Measurements from ENCODE around the gene USP19. TPM values are rescaled to one million over a fixed set of nuclear protein-coding genes. Genes with fewer than 3 reads are reported as not detected.

USP19 gene
- total RNA-seq, 1 experiment from 2014 or later: 92.8 TPM

GRCh38 chr3:49121132-49121736 is 611 bp upstream of the USP19 start:
- intact Hi-C loops (cut with micrococcal nuclease): no loop called here
- ChIA-PET POLR2A (interaction anchor here (0.7 to 1.3 kb wide), 6 partner anchors 9 to 99 kb away, joined by 3 to 10 read pairs (median 5); partner anchors contain the start of genes IMPDH2, LAMB2, NDUFAF3 and QARS1), RAD21 (ENCODE audit: low non-redundant PET in 1 of 2, low total read pairs in 2 of 2, uncharacterized antibody in 2 of 2, unreplicated experiment in 2 of 2) (interaction anchor here (0.6 to 0.9 kb wide), 4 partner anchors 12 to 1178 kb away, joined by 3 to 4 read pairs (median 4); partner anchors contain the start of genes HYAL3 (in 1 of the 2), NAA80 (in 1 of the 2), QRICH1 (in 1 of the 2) and USP4 (in 1 of the 2)), CTCF (interaction anchor here (1.0 kb wide), 1 partner anchor 13 kb away, joined by 3 read pairs; no protein-coding TSS in a partner anchor)
- peaks cover 21% of the 10 kb centered on the region for H3K79me2 ChIP-seq (ENCODE audit: insufficient read depth, low read length)
- no TSS peak for BruUV-seq (replicated peaks)
- H3K9ac ChIP-seq (ENCODE audit: low read length): peak overlapping the region; percentile 96
- H3K27ac ChIP-seq (ENCODE audit: low read depth, low read length): peak overlapping the region; percentile 100
- no peaks in the 10 kb centered on the region for H4K20me1 ChIP-seq (ENCODE audit: insufficient read depth)
- no peaks in the 10 kb centered on the region for H3K9me2 ChIP-seq (ENCODE audit: insufficient read depth)
- H3K27me3 ChIP-seq (ENCODE audit: insufficient read depth, low read length): no peaks in the 10 kb centered on the region
- H3K9me3 ChIP-seq (ENCODE audit: control insufficient read depth in 1 of 2, insufficient read depth in 1 of 2, low read depth in 1 of 2, low read length in 2 of 2): no peaks in the 10 kb centered on the region
- TF ChIP-seq RAD21 (IDR thresholded peaks at IDR 0.05; ENCODE audit: low read depth) (no peak), SRF (IDR thresholded peaks at IDR 0.05; ENCODE audit: low read depth) (no peak), ZFX (IDR thresholded peaks at IDR 0.05) (no peak), JUND (IDR thresholded peaks at IDR 0.05) (no peak), MAX (IDR thresholded peaks at IDR 0.05) (no peak), ZBTB33 (IDR thresholded peaks at IDR 0.05; ENCODE audit: extremely low read depth, insufficient replicate concordance, low read length) (no peak), CBX3 (IDR thresholded peaks at IDR 0.05; ENCODE audit: low read depth) (no peak), ATF3 (IDR thresholded peaks at IDR 0.05) (no peak), TCF7L2 (IDR thresholded peaks at IDR 0.05; ENCODE audit: borderline replicate concordance, extremely low read depth, insufficient read depth, insufficient read length) (no peak), ZNF274 (IDR thresholded peaks at IDR 0.05; ENCODE audit: low read depth, low read length) (no peak), POLR2A (IDR thresholded peaks at IDR 0.05; ENCODE audit: borderline replicate concordance, extremely low read depth, insufficient read depth, insufficient read length) (no peak), REST (IDR thresholded peaks at IDR 0.05; ENCODE audit: low read depth) (no peak), POLR2AphosphoS5 (IDR thresholded peaks at IDR 0.05; ENCODE audit: low read depth, low read length) (no peak), SP1 (IDR thresholded peaks at IDR 0.05; ENCODE audit: low read depth) (no peak), FOSL1 (IDR thresholded peaks at IDR 0.05; ENCODE audit: low read depth) (no peak), ELF1 (IDR thresholded peaks at IDR 0.05; ENCODE audit: borderline replicate concordance, low read depth) (no peak), EZH2 (IDR thresholded peaks at IDR 0.05) (no peak), EZH2phosphoT487 (IDR thresholded peaks at IDR 0.05; ENCODE audit: borderline replicate concordance) (no peak), CEBPB (IDR thresholded peaks at IDR 0.05; ENCODE audit: low read depth) (no peak)
- ATAC-seq (no peak; the same call in 1 of the 2 replicates), DNase-seq (ENCODE audit: low read depth, low spot score) (no peak)
- peaks cover 7 to 14% of the 10 kb centered on the region in 2 experiments for H3K4me1 ChIP-seq (ENCODE audit: control insufficient read depth in 1 of 2, insufficient read depth in 2 of 2, low read length in 2 of 2)
- H3K4me2 ChIP-seq (ENCODE audit: low read length): peak overlapping the region; percentile 99
- H3K4me3 ChIP-seq (replicated peaks in 1 of 2; ENCODE audit: low read depth in 1 of 2, low read length in 2 of 2): peak overlapping the region; percentile 77 to 83
- no peak overlapping the region for H2AFZ ChIP-seq (ENCODE audit: low read depth, low read length, poor library complexity, severe bottlenecking)
- peaks cover 23 to 25% of the 10 kb centered on the region in 2 experiments; a peak in 3 of 4 replicates for H3K36me3 ChIP-seq (ENCODE audit: control insufficient read depth in 1 of 2, insufficient read depth in 2 of 2, low read length in 2 of 2)
